ENCODE data around the gene KIZ. TPM values are rescaled to one million over a fixed set of nuclear protein-coding genes. Genes with fewer than 3 reads are reported as not detected.

Gene KIZ
- total RNA-seq, 1 experiment from 2014 or later: 17.6 TPM

DNA sequence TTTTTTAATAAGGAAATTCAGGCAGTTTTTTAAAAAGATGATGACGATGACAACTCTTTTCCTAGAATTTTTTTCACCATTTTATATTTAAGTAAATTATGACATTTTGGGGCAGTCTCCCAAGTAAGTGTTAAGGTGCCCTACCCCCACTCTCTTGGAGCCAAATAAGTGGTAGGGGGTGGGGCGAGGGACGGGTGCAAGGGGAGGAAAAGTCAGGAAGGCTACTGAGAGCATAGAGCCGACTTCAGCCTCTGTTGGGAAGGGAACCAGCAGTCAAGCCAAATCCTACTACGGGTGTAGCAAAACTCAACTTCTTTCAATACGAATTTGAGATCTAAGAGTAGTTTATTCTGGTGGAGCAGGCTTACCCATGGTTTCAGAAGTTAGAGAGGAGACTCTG lies 54.4 kb downstream of the KIZ start (continued):
- TF ChIP-seq, protein P1, sequence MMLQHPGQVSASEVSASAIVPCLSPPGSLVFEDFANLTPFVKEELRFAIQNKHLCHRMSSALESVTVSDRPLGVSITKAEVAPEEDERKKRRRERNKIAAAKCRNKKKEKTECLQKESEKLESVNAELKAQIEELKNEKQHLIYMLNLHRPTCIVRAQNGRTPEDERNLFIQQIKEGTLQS (IDR thresholded peaks at IDR 0.05): no peak

DNA sequence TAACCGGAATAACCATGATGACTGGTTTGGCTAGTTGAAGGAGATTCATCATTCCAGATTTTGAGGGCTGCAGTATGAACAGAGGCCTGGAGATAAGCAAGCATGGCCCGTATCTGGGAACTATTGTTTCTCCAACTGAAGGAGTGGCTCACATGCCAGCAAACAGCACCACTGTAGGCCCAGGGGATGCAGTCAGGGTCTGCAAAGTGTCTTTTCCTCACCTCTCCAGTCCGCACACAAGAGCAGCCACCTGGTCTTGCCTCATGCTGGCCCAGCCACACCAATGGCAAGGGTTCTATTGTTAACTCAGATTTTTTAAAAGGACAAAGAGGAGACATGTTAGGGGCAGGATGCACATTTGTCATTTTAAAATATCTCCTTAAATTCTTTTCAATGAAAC lies 55.1 kb downstream of the KIZ start:
- Histone ChIP-seq H3K36me3 (ENCODE audit: control insufficient read depth in 1 of 2, insufficient read depth in 2 of 2, low read length in 2 of 2) (no peaks in the 10 kb centered on the region), H4K20me1 (ENCODE audit: insufficient read depth) (no peaks in the 10 kb centered on the region), H2AFZ (ENCODE audit: low read depth, low read length, poor library complexity, severe bottlenecking) (no peak overlapping the region), H3K9me3 (ENCODE audit: control insufficient read depth in 1 of 2, insufficient read depth in 1 of 2, low read depth in 1 of 2, low read length in 2 of 2) (peaks cover 0 to 10% of the 10 kb centered on the region in 2 experiments; a peak in 2 of 4 replicates), H3K79me2 (ENCODE audit: insufficient read depth, low read length) (no peaks in the 10 kb centered on the region), H3K4me1 (ENCODE audit: control insufficient read depth in 1 of 2, insufficient read depth in 2 of 2, low read length in 2 of 2) (peaks cover 6 to 22% of the 10 kb centered on the region in 2 experiments), H3K4me2 (ENCODE audit: low read length) (no peak overlapping the region), H3K4me3 (replicated peaks in 1 of 2; ENCODE audit: low read depth in 1 of 2, low read length in 2 of 2) (no peak overlapping the region), H3K27ac (ENCODE audit: low read depth, low read length) (no peak overlapping the region), H3K9me2 (ENCODE audit: insufficient read depth) (no peaks in the 10 kb centered on the region), H3K27me3 (ENCODE audit: insufficient read depth, low read length) (no peaks in the 10 kb centered on the region), H3K9ac (ENCODE audit: low read length) (no peak overlapping the region)
- TF ChIP-seq, protein P2, sequence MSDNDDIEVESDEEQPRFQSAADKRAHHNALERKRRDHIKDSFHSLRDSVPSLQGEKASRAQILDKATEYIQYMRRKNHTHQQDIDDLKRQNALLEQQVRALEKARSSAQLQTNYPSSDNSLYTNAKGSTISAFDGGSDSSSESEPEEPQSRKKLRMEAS (IDR thresholded peaks at IDR 0.05): no peak
- no peak for TF ChIP-seq FOSL1 (IDR thresholded peaks at IDR 0.05; ENCODE audit: low read depth)
- TF ChIP-seq, protein P3, sequence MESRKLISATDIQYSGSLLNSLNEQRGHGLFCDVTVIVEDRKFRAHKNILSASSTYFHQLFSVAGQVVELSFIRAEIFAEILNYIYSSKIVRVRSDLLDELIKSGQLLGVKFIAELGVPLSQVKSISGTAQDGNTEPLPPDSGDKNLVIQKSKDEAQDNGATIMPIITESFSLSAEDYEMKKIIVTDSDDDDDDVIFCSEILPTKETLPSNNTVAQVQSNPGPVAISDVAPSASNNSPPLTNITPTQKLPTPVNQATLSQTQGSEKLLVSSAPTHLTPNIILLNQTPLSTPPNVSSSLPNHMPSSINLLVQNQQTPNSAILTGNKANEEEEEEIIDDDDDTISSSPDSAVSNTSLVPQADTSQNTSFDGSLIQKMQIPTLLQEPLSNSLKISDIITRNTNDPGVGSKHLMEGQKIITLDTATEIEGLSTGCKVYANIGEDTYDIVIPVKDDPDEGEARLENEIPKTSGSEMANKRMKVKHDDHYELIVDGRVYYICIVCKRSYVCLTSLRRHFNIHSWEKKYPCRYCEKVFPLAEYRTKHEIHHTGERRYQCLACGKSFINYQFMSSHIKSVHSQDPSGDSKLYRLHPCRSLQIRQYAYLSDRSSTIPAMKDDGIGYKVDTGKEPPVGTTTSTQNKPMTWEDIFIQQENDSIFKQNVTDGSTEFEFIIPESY (IDR thresholded peaks at IDR 0.05; ENCODE audit: extremely low read depth, insufficient replicate concordance, low read length): no peak
- TF ChIP-seq EZH2phosphoT487 (IDR thresholded peaks at IDR 0.05; ENCODE audit: borderline replicate concordance): no peak
- no peak for TF ChIP-seq ZNF274 (IDR thresholded peaks at IDR 0.05; ENCODE audit: low read depth, low read length)
- TF ChIP-seq YY1 (IDR thresholded peaks at IDR 0.05; ENCODE audit: extremely low read depth, insufficient replicate concordance, low read depth, low read length): no peak
- no peak for TF ChIP-seq POLR2AphosphoS5 (IDR thresholded peaks at IDR 0.05; ENCODE audit: low read depth, low read length)
- TF ChIP-seq SRF (IDR thresholded peaks at IDR 0.05; ENCODE audit: low read depth): no peak
- TF ChIP-seq TCF7L2 (IDR thresholded peaks at IDR 0.05; ENCODE audit: borderline replicate concordance, extremely low read depth, insufficient read depth, insufficient read length): no peak
- TF ChIP-seq ELF1 (IDR thresholded peaks at IDR 0.05; ENCODE audit: borderline replicate concordance, low read depth): no peak
- no peak for TF ChIP-seq EZH2 (IDR thresholded peaks at IDR 0.05)
- no peak for TF ChIP-seq SIN3A (IDR thresholded peaks at IDR 0.05; ENCODE audit: low read depth)
- TF ChIP-seq, protein P4, sequence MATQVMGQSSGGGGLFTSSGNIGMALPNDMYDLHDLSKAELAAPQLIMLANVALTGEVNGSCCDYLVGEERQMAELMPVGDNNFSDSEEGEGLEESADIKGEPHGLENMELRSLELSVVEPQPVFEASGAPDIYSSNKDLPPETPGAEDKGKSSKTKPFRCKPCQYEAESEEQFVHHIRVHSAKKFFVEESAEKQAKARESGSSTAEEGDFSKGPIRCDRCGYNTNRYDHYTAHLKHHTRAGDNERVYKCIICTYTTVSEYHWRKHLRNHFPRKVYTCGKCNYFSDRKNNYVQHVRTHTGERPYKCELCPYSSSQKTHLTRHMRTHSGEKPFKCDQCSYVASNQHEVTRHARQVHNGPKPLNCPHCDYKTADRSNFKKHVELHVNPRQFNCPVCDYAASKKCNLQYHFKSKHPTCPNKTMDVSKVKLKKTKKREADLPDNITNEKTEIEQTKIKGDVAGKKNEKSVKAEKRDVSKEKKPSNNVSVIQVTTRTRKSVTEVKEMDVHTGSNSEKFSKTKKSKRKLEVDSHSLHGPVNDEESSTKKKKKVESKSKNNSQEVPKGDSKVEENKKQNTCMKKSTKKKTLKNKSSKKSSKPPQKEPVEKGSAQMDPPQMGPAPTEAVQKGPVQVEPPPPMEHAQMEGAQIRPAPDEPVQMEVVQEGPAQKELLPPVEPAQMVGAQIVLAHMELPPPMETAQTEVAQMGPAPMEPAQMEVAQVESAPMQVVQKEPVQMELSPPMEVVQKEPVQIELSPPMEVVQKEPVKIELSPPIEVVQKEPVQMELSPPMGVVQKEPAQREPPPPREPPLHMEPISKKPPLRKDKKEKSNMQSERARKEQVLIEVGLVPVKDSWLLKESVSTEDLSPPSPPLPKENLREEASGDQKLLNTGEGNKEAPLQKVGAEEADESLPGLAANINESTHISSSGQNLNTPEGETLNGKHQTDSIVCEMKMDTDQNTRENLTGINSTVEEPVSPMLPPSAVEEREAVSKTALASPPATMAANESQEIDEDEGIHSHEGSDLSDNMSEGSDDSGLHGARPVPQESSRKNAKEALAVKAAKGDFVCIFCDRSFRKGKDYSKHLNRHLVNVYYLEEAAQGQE (IDR thresholded peaks at IDR 0.05; ENCODE audit: low read depth): no peak
- no peak for TF ChIP-seq CBX3 (IDR thresholded peaks at IDR 0.05; ENCODE audit: low read depth)
- no peak for TF ChIP-seq SP1 (IDR thresholded peaks at IDR 0.05; ENCODE audit: low read depth)
- TF ChIP-seq, protein P5, sequence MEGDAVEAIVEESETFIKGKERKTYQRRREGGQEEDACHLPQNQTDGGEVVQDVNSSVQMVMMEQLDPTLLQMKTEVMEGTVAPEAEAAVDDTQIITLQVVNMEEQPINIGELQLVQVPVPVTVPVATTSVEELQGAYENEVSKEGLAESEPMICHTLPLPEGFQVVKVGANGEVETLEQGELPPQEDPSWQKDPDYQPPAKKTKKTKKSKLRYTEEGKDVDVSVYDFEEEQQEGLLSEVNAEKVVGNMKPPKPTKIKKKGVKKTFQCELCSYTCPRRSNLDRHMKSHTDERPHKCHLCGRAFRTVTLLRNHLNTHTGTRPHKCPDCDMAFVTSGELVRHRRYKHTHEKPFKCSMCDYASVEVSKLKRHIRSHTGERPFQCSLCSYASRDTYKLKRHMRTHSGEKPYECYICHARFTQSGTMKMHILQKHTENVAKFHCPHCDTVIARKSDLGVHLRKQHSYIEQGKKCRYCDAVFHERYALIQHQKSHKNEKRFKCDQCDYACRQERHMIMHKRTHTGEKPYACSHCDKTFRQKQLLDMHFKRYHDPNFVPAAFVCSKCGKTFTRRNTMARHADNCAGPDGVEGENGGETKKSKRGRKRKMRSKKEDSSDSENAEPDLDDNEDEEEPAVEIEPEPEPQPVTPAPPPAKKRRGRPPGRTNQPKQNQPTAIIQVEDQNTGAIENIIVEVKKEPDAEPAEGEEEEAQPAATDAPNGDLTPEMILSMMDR (IDR thresholded peaks at IDR 0.05 in 2 of 3, conservative IDR thresholded peaks at IDR 0.05 in 1 of 3; ENCODE audit: borderline replicate concordance in 1 of 3, insufficient read depth in 1 of 3, low read depth in 2 of 3, low read length in 2 of 3): no peak
- no peak for TF ChIP-seq ZFX (IDR thresholded peaks at IDR 0.05)
- TF ChIP-seq CEBPB (IDR thresholded peaks at IDR 0.05; ENCODE audit: low read depth): no peak
- no peak for TF ChIP-seq POLR2A (IDR thresholded peaks at IDR 0.05; ENCODE audit: borderline replicate concordance, extremely low read depth, insufficient read depth, insufficient read length)
- ChIA-PET RAD21 (ENCODE audit: low non-redundant PET in 1 of 2, low total read pairs in 2 of 2, uncharacterized antibody in 2 of 2, unreplicated experiment in 2 of 2) (no interaction called here), CTCF (no interaction called here), POLR2A (no interaction called here)
- BruUV-seq (replicated peaks): no TSS peak
- ATAC-seq: no peak
- intact Hi-C loops (cut with micrococcal nuclease): no loop called here
- DNase-seq (ENCODE audit: low read depth, low spot score): no peak
